ENCODE data around the gene ATP1B1.

DNA sequence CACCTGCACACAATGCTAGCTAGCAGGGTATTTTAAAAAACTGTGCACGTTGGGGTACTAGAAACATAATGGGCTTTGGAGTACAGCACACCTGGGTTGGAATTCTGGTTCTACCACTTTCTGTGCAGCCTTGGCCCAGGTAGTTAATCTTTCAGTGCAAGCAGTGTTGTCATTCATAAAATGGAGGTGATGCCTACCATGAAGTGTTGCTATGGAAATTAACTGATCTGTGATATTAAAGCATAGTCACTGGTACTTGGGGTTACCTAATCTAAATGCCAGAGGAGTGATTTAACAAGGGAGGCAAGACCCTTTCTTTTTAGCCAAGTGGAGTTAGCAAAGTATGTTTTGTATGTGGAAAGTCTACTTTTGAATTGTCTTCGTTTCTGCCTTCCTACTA lies 18.0 kb downstream of the ATP1B1 start:
- TF ChIP-seq EZH2 (IDR thresholded peaks at IDR 0.05; ENCODE audit: low read depth, low read length, severe bottlenecking) (no peak), POLR2A (IDR thresholded peaks at IDR 0.05; ENCODE audit: control extremely low read depth in 1 of 2, low read depth in 2 of 2, low read length in 2 of 2) (no peak), RAD21 (IDR thresholded peaks at IDR 0.05 in 1 of 2, conservative IDR thresholded peaks at IDR 0.05 in 1 of 2; ENCODE audit: low read depth in 2 of 2, low read length in 2 of 2) (no peak), TCF12 (IDR thresholded peaks at IDR 0.05; ENCODE audit: low read depth, low read length) (no peak), ZNF274 (IDR thresholded peaks at IDR 0.05; ENCODE audit: borderline replicate concordance, extremely low read depth, low read length) (no peak), RXRA (IDR thresholded peaks at IDR 0.05; ENCODE audit: insufficient read depth, low read depth, low read length) (no peak), TEAD4 (IDR thresholded peaks at IDR 0.05; ENCODE audit: low read depth, low read length) (no peak), BACH1 (IDR thresholded peaks at IDR 0.05; ENCODE audit: low read length) (no peak), CREB1 (IDR thresholded peaks at IDR 0.05) (no peak), GTF2F1 (IDR thresholded peaks at IDR 0.05; ENCODE audit: borderline replicate concordance, low read depth, low read length) (no peak), SRF (IDR thresholded peaks at IDR 0.05; ENCODE audit: low read depth, low read length) (no peak), TAF1 (IDR thresholded peaks at IDR 0.05; ENCODE audit: low read depth, low read length) (no peak)
- TF ChIP-seq, protein P1, sequence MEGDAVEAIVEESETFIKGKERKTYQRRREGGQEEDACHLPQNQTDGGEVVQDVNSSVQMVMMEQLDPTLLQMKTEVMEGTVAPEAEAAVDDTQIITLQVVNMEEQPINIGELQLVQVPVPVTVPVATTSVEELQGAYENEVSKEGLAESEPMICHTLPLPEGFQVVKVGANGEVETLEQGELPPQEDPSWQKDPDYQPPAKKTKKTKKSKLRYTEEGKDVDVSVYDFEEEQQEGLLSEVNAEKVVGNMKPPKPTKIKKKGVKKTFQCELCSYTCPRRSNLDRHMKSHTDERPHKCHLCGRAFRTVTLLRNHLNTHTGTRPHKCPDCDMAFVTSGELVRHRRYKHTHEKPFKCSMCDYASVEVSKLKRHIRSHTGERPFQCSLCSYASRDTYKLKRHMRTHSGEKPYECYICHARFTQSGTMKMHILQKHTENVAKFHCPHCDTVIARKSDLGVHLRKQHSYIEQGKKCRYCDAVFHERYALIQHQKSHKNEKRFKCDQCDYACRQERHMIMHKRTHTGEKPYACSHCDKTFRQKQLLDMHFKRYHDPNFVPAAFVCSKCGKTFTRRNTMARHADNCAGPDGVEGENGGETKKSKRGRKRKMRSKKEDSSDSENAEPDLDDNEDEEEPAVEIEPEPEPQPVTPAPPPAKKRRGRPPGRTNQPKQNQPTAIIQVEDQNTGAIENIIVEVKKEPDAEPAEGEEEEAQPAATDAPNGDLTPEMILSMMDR (IDR thresholded peaks at IDR 0.05; ENCODE audit: control extremely low read depth in 1 of 3, insufficient read depth in 1 of 3, low read depth in 1 of 3, low read length in 3 of 3) = no peak

Data from H1 (cell line).